Measurements from ENCODE around the gene EARS2. TPM values are rescaled to one million over a fixed set of nuclear protein-coding genes. Genes with fewer than 3 reads are reported as not detected.

EARS2 gene
- total RNA-seq, 4 donors from 2014 or later: 15.2 to 32.7 (median 24.6) TPM

DNA sequence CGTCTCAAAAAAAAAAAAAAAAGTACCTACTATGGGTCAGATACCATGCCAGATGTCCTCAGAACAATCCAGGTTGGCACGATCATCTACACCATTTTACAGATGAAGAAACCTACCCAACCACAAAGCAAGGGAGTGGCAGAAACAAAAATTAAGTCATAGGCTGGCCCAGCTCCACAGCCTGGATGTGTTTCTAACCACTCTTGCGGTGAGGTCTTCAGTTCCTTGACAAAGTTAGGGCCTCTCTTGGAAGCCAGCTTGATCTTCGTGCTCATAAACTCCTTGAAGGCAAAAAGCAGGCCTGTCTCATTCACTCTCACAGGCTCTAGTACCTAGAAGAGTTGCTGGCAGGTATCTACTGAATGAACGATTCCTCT lies 53.1 kb downstream of the EARS2 start:
- TF ChIP-seq POLR2A (IDR thresholded peaks at IDR 0.05): no peak
- TF ChIP-seq, protein P1, sequence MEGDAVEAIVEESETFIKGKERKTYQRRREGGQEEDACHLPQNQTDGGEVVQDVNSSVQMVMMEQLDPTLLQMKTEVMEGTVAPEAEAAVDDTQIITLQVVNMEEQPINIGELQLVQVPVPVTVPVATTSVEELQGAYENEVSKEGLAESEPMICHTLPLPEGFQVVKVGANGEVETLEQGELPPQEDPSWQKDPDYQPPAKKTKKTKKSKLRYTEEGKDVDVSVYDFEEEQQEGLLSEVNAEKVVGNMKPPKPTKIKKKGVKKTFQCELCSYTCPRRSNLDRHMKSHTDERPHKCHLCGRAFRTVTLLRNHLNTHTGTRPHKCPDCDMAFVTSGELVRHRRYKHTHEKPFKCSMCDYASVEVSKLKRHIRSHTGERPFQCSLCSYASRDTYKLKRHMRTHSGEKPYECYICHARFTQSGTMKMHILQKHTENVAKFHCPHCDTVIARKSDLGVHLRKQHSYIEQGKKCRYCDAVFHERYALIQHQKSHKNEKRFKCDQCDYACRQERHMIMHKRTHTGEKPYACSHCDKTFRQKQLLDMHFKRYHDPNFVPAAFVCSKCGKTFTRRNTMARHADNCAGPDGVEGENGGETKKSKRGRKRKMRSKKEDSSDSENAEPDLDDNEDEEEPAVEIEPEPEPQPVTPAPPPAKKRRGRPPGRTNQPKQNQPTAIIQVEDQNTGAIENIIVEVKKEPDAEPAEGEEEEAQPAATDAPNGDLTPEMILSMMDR (IDR thresholded peaks at IDR 0.05): no peak
- DNase-seq: no peak
- H3K36me3 ChIP-seq: no peaks in the 10 kb centered on the region
- intact Hi-C loops (cut with DNase I): no loop called here
- H3K27me3 ChIP-seq: no peaks in the 10 kb centered on the region
- 29 to 37% methylated on average over 5 of the region's 5 CpGs for WGBS, 2 donors
- no peaks in the 10 kb centered on the region for H3K9me3 ChIP-seq
- H3K4me1 ChIP-seq: peaks cover 66 to 100% (median 76%) of the 10 kb centered on the region in 3 donors
- H3K4me3 ChIP-seq: peak overlapping the region in 1 of 4 donors; percentile 19
- peak overlapping the region; percentile 79 to 89 (median 88) for H3K27ac ChIP-seq

DNA sequence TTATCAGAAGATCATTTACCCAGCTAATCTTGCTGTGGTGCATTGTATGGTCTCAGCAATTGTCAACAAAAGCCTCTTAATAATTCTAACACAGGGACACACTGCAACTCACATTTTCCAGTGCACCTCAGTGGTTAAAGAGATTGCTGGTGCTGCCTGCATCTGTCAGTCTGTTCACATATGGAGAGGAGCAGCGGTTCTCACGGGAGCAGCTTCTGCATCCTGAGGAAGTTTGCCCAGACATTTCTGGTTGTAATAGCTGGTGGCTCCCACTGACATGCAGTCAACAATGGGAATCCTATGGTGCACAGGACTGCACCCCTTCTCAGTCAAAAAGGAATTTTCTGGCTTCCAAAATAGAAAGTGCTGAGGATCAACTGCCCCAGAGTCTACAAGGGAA lies 54.7 kb downstream of the EARS2 start:
- no peak for DNase-seq
- Histone ChIP-seq H3K27me3 (no peaks in the 10 kb centered on the region), H3K27ac (peak overlapping the region; percentile 21 to 88 (median 86)), H3K4me3 (no peak overlapping the region), H3K9me3 (no peaks in the 10 kb centered on the region), H3K4me1 (peaks cover 64 to 100% (median 82%) of the 10 kb centered on the region in 3 donors), H3K36me3 (no peaks in the 10 kb centered on the region)
- WGBS, 2 donors: 33 to 45% methylated on average over 2 of the region's 2 CpGs
- TF ChIP-seq, protein P1 (IDR thresholded peaks at IDR 0.05): no peak
- TF ChIP-seq POLR2A (IDR thresholded peaks at IDR 0.05): no peak
- intact Hi-C loops (cut with DNase I): no loop called here

DNA sequence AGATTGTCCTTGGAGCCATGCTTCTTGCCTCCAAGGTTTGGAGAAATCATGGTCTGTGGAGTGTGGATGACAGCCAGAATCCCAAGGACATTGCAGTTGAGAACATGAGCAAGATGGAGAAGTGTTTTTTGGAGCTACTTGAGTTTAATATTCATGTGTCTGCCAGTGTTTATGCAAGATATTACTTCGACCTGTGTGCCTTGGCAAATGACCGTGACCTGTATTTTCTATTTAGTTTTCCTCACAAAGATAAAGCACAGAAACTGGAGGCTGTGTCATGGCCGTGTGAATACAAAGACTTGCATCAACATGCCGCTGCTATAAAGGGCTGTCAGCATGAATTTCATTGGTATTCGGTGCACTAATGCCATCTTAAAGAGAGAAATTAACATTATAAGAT lies 55.9 kb downstream of the EARS2 start:
- TF ChIP-seq, protein P1 (IDR thresholded peaks at IDR 0.05): no peak
- no peak for TF ChIP-seq POLR2A (IDR thresholded peaks at IDR 0.05)
- H3K27ac ChIP-seq: peak overlapping the region; percentile 78 to 88 (median 86)
- intact Hi-C loops (cut with DNase I): no loop called here
- H3K9me3 ChIP-seq: no peaks in the 10 kb centered on the region
- DNase-seq: no peak
- no peaks in the 10 kb centered on the region for H3K27me3 ChIP-seq
- 33 to 57% methylated on average over 5 of the region's 5 CpGs for WGBS, 2 donors
- no peak overlapping the region for H3K4me3 ChIP-seq
- peaks cover 0 to 3% (median 0%) of the 10 kb centered on the region in 3 donors for H3K36me3 ChIP-seq
- peaks cover 70 to 100% (median 89%) of the 10 kb centered on the region in 3 donors for H3K4me1 ChIP-seq

DNA sequence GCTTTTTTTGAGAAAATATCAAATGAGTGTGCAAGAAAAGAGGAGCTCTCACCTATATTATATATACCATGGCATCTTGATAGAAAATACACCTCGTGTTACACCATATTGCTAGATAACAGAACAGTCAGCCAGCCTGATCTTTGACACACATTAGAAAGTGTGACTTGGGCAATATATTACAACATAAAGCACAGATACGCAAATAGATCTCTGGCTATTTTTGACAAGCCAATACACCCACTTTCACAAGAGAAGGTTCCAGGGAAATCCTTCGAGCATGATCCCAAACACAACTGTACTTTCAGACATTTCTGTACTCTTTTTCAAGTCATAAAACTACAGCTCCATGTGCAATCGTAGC lies 56.3 kb downstream of the EARS2 start:
- no peak for DNase-seq
- no peak for TF ChIP-seq POLR2A (IDR thresholded peaks at IDR 0.05)
- TF ChIP-seq, protein P1 (IDR thresholded peaks at IDR 0.05): no peak
- WGBS, 2 donors: 27 to 41% methylated on average over 4 of the region's 4 CpGs
- H3K27me3 ChIP-seq: no peaks in the 10 kb centered on the region
- intact Hi-C loops (cut with DNase I): no loop called here
- H3K9me3 ChIP-seq: no peaks in the 10 kb centered on the region
- no peak overlapping the region for H3K4me3 ChIP-seq
- peaks cover 0 to 7% (median 0%) of the 10 kb centered on the region in 3 donors for H3K36me3 ChIP-seq
- H3K4me1 ChIP-seq: peaks cover 67 to 100% (median 86%) of the 10 kb centered on the region in 3 donors
- peak overlapping the region; percentile 78 to 88 (median 86) for H3K27ac ChIP-seq

DNA sequence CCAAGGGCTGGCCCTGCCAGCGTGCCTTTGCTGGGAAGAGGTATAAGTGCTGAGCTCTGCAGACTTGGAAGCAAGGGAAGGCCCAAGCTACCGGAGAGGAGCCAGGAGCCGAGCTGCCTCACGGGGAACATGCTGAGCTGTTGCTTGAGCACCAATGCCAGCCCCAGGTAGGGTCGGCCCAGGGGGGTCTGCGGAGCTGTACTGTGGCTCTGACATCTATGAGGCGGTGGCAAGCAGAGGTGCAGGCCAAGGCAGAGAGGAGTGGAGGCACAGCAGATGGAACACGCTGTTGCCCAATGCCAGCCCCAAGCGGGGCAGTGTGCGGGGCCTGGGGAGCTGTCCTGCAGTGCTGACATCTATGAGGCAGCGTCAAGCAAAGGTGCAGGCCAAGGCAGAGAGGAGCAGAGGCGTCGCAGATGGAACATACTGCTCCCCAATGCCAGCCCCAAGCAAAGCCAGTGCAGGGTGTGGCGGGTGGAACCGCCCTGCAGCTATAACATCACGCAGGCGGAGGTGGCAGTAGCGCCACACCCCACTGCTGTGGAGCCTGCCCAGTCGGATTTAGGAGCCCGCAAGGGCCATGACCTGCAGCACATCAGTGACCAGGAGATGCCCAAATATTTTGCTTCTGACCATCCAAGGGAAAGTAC lies 56.8 kb downstream of the EARS2 start:
- peaks cover 62 to 99% (median 82%) of the 10 kb centered on the region in 3 donors for H3K4me1 ChIP-seq
- peak in 1 of 4 donors; percentile 29 for TF ChIP-seq POLR2A (IDR thresholded peaks at IDR 0.05)
- TF ChIP-seq, protein P1 (IDR thresholded peaks at IDR 0.05): no peak
- 73 to 81% methylated on average over 8 to 10 of the region's 20 CpGs for WGBS, 2 donors
- H3K27ac ChIP-seq: peak overlapping the region; percentile 78 to 88 (median 86)
- intact Hi-C loops (cut with DNase I): no loop called here
- no peaks in the 10 kb centered on the region for H3K9me3 ChIP-seq
- peaks cover 0 to 12% (median 5%) of the 10 kb centered on the region in 3 donors for H3K36me3 ChIP-seq
- no peak overlapping the region for H3K4me3 ChIP-seq
- H3K27me3 ChIP-seq: no peaks in the 10 kb centered on the region
- DNase-seq: no peak
